DOHH2 (cell line): ENCODE data around the gene MKS1.

Experiments used
- H3F3A ChIP-seq: fragments of 200-600 bp; sonication (generic), shearing (Covaris generic); 2 replicates; pipeline ENCODE4 v1.6.0; 2016; ENCODE audit warnings: antibody characterized with exemption, mild to moderate bottlenecking; ENCODE audit not compliant: control insufficient read depth, insufficient read depth
- H3K27ac ChIP-seq: fragments of 200-600 bp; sonication (generic); 2 replicates; pipeline ENCODE4 v1.5.1; 2014; ENCODE audit warnings: low read depth, mild to moderate bottlenecking, low read length, moderate library complexity
- H3K27me3 ChIP-seq: fragments of 200-600 bp; sonication (generic); 2 replicates; pipeline ENCODE4 v1.6.1; 2014; ENCODE audit warnings: mild to moderate bottlenecking, low read length, mixed read lengths; ENCODE audit not compliant: control insufficient read depth
- H3K36me3 ChIP-seq: fragments of 200-600 bp; sonication (generic); 2 replicates; pipeline ENCODE4 v1.6.1; 2014; ENCODE audit warnings: mild to moderate bottlenecking, low read length, moderate library complexity, mixed read lengths; ENCODE audit not compliant: control insufficient read depth
- H3K4me1 ChIP-seq: fragments of 200-600 bp; sonication (generic); 2 replicates; pipeline ENCODE4 v1.6.1; 2014; ENCODE audit warnings: mild to moderate bottlenecking, low read length, mixed read lengths; ENCODE audit not compliant: control insufficient read depth
- H3K4me2 ChIP-seq: fragments of 200-600 bp; sonication (generic); 2 replicates; pipeline ENCODE4 v1.6.0; 2014; ENCODE audit warnings: mild to moderate bottlenecking, low read length, moderate library complexity
- H3K4me3 ChIP-seq: fragments of 200-600 bp; sonication (generic); 2 replicates; pipeline ENCODE4 v1.5.1; 2014; ENCODE audit warnings: mild to moderate bottlenecking, low read length, mixed read lengths
- H3K79me2 ChIP-seq: fragments of 200-600 bp; sonication (generic); 2 replicates; pipeline ENCODE4 v1.6.1; 2014; ENCODE audit warnings: mild to moderate bottlenecking, low read length, mixed read lengths; ENCODE audit not compliant: control insufficient read depth
- H3K9me2 ChIP-seq: fragments of 200-600 bp; sonication (generic); replicated peaks from 2 replicates; pipeline ENCODE4 v1.6.1; 2014; ENCODE audit warnings: mild to moderate bottlenecking, low read length, mixed read lengths; ENCODE audit not compliant: control insufficient read depth
- H3K9me3 ChIP-seq: fragments of 200-600 bp; sonication (generic); 2 replicates; pipeline ENCODE4 v1.6.1; 2014; ENCODE audit warnings: antibody characterized with exemption, low read length, mixed read lengths; ENCODE audit not compliant: control insufficient read depth, insufficient read depth
- H4K20me1 ChIP-seq: fragments of 200-600 bp; sonication (generic); 2 replicates; pipeline ENCODE4 v1.6.0; 2014; ENCODE audit warnings: low read depth, mild to moderate bottlenecking, antibody characterized with exemption, low read length, moderate library complexity; ENCODE audit not compliant: control insufficient read depth, insufficient read depth
- CTCF ChIP-seq: fragments of 200-600 bp; sonication (generic); IDR thresholded peaks from one replicate; pipeline ENCODE4 v1.5.1; 2014; ENCODE audit warnings: antibody characterized with exemption, mild to moderate bottlenecking, low read depth, low read length; ENCODE audit not compliant: poor library complexity, severe bottlenecking
- EZH2phosphoT487 ChIP-seq: fragments of 200-600 bp; sonication (generic); IDR thresholded peaks from 2 replicates; pipeline ENCODE4 v1.6.1; 2017; ENCODE audit warnings: borderline replicate concordance, mild to moderate bottlenecking, antibody characterized with exemption, low read length, moderate library complexity, mixed read lengths

MKS1 gene

GRCh38 chr17:58165981-58166380, 53.1 kb downstream of the MKS1 start:
- no peaks in the 10 kb centered on the region for H3K4me1 ChIP-seq
- H3K79me2 ChIP-seq: no peaks in the 10 kb centered on the region
- no peak overlapping the region for H3K4me2 ChIP-seq
- H3K9me3 ChIP-seq: no peaks in the 10 kb centered on the region
- no peaks in the 10 kb centered on the region; the same call in 1 of the 2 replicates for H4K20me1 ChIP-seq
- no peaks in the 10 kb centered on the region for H3K36me3 ChIP-seq
- no peak overlapping the region for H3K27ac ChIP-seq
- no peak overlapping the region for H3K4me3 ChIP-seq
- TF ChIP-seq EZH2phosphoT487: no peak
- TF ChIP-seq CTCF: no peak
- H3K9me2 ChIP-seq: no peaks in the 10 kb centered on the region
- H3K27me3 ChIP-seq: peaks cover 31% of the 10 kb centered on the region
- no peaks in the 10 kb centered on the region for H3F3A ChIP-seq

DNA sequence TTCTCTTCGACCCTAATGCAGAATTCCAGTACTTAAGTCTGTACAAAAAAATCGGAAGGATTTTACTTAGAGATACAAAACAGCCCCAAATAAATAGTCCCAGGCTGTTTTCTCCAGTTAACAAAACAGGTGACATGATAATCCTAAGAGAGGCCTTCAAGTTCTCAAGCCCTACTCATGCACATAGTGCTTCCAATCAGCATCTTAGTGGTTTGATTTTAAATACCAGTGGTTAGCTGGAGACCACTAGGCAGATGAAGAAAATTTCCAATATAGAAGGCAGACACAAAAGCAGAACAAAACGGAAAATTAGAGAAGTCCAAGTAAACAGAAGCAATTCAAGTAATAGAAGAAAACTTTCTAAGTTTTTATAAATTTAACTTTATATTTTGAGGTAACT, 57.5 kb downstream of the MKS1 start:
- no peaks in the 10 kb centered on the region for H3K36me3 ChIP-seq
- no peaks in the 10 kb centered on the region for H3F3A ChIP-seq
- no peaks in the 10 kb centered on the region for H3K9me2 ChIP-seq
- no peaks in the 10 kb centered on the region for H3K4me1 ChIP-seq
- no peak overlapping the region for H3K27ac ChIP-seq
- peaks cover 29% of the 10 kb centered on the region for H3K27me3 ChIP-seq
- H3K4me3 ChIP-seq: no peak overlapping the region
- H3K4me2 ChIP-seq: no peak overlapping the region
- no peaks in the 10 kb centered on the region for H3K79me2 ChIP-seq
- no peak for TF ChIP-seq CTCF
- no peak for TF ChIP-seq EZH2phosphoT487
- H3K9me3 ChIP-seq: no peaks in the 10 kb centered on the region
- H4K20me1 ChIP-seq: no peaks in the 10 kb centered on the region

- Histone ChIP-seq H3K9me3 (no peaks in the 10 kb centered on the region), H3K4me3 (no peak overlapping the region), H3K79me2 (no peaks in the 10 kb centered on the region), H4K20me1 (no peaks in the 10 kb centered on the region), H3F3A (no peaks in the 10 kb centered on the region), H3K27ac (no peak overlapping the region), H3K4me1 (no peaks in the 10 kb centered on the region), H3K36me3 (no peaks in the 10 kb centered on the region), H3K9me2 (no peaks in the 10 kb centered on the region), H3K27me3 (peaks cover 30% of the 10 kb centered on the region), H3K4me2 (no peak overlapping the region)
- TF ChIP-seq EZH2phosphoT487 (no peak), CTCF (no peak)
Measured at GRCh38 chr17:58158181-58158580, 60.9 kb downstream of the MKS1 start.
